ENCODE results near the gene FAM131A.

FAM131A gene

DNA sequence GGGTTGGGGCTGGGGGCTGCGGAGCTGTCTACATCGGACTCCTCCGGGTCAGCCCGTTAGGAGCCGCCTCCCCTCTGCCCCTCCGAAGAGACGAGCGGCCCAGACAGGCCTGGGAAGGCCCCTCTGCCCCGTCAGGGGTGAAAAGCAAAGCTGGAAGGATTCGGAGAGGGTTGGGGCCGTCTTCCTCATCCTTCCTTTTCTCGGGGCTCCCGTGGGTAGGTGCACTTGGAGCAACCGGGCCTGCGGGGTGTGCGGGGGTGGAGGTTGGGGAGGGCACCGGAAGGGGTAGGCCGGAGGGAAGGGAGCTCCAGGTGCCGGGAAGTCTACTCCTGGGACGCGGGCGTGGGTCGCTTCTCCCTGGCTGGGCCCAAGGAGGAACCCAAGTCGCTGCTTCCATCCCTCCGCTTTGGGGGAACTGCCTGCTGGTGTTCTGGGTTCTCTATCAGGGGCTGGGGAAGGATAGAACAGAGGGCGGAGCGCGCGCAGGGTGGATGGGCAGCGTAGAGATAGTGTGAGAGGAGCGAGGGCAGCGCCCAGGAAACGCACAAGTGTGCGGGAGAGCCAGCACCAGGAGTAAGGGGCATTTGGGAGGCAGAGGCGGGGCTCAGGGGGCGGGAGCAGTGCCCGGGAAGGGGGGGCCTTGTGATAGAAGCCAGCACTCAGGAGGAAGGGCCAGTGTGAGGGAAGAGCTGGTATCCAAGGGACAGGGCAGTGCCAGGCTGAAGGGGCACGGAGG lies 24.7 kb downstream of the FAM131A start:
- ChIA-PET CTCF (interaction anchor here (1.1 to 1.4 kb wide), 2 partner anchors 9 to 17 kb away, joined by 3 read pairs; no protein-coding TSS in a partner anchor), POLR2A (interaction anchor here (0.8 to 2.7 kb wide), 6 partner anchors 10 to 184 kb away, joined by 3 to 14 read pairs (median 6); partner anchors contain the start of genes CHRD and FAM131A)
- DNase-seq (ENCODE audit: extremely low spot score): peak; percentile 34
- TF ChIP-seq SP1 (IDR thresholded peaks at IDR 0.05) (no peak), FOXA1 (IDR thresholded peaks at IDR 0.05) (no peak), SUZ12 (IDR thresholded peaks at IDR 0.05) (no peak), ELF4 (IDR thresholded peaks at IDR 0.05) (no peak), BHLHE40 (IDR thresholded peaks at IDR 0.05; ENCODE audit: borderline replicate concordance) (no peak), ARNT (IDR thresholded peaks at IDR 0.05) (no peak), ZNF384 (IDR thresholded peaks at IDR 0.05) (no peak), FOXM1 (IDR thresholded peaks at IDR 0.05; ENCODE audit: borderline replicate concordance) (no peak), NFRKB (IDR thresholded peaks at IDR 0.05) (no peak), HDGF (IDR thresholded peaks at IDR 0.05; ENCODE audit: borderline replicate concordance) (no peak), CTBP1 (IDR thresholded peaks at IDR 0.05; ENCODE audit: borderline replicate concordance) (no peak), TARDBP (IDR thresholded peaks at IDR 0.05) (no peak), LEF1 (IDR thresholded peaks at IDR 0.05; ENCODE audit: borderline replicate concordance) (no peak), L3MBTL2 (conservative IDR thresholded peaks at IDR 0.05) (no peak), FOXK2 (IDR thresholded peaks at IDR 0.05) (no peak)
- TF ChIP-seq, protein P1, sequence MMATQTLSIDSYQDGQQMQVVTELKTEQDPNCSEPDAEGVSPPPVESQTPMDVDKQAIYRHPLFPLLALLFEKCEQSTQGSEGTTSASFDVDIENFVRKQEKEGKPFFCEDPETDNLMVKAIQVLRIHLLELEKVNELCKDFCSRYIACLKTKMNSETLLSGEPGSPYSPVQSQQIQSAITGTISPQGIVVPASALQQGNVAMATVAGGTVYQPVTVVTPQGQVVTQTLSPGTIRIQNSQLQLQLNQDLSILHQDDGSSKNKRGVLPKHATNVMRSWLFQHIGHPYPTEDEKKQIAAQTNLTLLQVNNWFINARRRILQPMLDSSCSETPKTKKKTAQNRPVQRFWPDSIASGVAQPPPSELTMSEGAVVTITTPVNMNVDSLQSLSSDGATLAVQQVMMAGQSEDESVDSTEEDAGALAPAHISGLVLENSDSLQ (IDR thresholded peaks at IDR 0.05): no peak

DNA sequence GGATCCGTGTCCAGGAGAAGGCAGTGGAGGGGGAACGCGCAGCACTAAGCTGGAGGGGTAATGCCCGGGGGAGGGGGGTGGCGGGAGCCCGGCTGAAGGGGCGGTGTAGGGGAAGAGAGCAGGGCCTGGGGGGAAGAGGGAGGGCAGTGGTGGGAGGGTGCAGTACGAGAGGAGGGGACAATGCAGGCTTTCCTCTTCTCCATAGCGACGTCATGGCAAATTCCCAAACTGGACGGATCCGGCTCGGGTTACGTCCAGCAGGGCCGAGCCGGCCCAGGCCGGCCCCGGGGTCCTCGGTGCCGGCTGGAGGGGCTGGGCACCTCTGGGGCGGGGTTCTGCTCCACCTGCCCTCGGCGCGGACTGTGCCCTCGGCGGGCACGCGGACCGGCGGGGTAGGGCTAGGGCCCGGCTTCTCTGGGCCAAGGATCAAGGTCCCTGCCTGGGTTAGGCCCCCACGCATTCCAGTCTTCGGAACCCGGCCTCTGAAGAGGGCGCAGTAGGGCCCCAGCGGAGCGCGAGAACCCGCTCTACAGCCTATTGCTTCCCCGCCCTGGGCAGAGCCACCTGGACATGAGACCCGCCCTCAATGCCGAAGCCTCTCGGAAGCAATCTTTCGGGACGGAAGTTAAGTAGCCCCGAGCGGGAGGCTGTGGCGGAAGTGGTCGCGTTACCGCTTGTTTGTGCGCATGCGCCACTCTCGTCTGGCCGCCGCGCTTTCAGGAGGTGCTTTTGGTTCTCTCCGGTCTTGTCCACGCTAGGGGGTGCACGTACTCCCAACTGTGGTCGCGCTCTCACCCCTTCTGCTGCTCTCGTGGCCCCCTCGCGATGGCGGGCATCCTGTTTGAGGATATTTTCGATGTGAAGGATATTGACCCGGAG lies 25.5 kb downstream of the FAM131A start:
- CTCF ChIA-PET: interaction anchor here (1.4 kb wide), 1 partner anchor 9 kb away, joined by 3 read pairs; no protein-coding TSS in a partner anchor

DNA sequence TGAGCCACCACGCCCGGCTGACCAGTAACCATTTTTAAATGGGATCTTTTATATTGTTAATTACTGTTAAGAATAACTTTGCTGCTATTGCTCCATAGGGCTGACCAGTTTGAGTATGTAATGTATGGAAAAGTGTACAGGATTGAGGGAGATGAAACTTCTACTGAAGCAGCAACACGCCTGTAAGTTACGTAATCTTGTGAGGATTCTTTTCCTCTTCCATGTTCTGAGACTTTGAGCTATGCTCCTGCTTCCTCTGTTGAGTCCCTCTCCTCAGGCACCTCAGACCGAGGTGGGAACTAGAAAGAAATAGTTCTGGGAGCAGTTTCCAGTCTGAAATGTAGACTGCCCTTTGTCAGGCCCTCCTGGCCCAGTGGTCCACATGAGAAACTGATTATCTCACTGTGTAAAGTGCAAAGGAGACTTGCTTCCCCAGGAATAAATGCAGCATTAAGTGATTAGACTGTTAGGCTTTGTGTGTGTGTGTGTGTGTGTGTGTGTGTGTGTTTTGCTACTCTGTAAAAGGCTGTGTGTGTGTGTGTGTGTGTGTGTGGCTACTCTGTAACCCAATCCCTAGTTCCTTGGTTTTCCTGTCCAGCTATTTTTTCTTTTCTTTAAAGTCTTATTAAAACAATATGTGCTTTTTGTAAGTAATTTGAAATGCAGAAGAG lies 29.4 kb downstream of the FAM131A start:
- POLR2A ChIA-PET: interaction anchor here (1.6 kb wide), 1 partner anchor 9 kb away, joined by 4 read pairs; no protein-coding TSS in a partner anchor
- no peak for DNase-seq (ENCODE audit: extremely low spot score)
- CTCF ChIA-PET: no interaction called here
- no peak for TF ChIP-seq SP1 (IDR thresholded peaks at IDR 0.05)
- TF ChIP-seq LEF1 (IDR thresholded peaks at IDR 0.05; ENCODE audit: borderline replicate concordance): no peak
- TF ChIP-seq TARDBP (IDR thresholded peaks at IDR 0.05): no peak
- TF ChIP-seq FOXA1 (IDR thresholded peaks at IDR 0.05): no peak
- no peak for TF ChIP-seq NFRKB (IDR thresholded peaks at IDR 0.05)

More for the DNA sequence above, 25.5 kb downstream of the FAM131A start:
- DNase-seq (ENCODE audit: extremely low spot score): peak; percentile 89
- POLR2A ChIA-PET: interaction anchor here (0.8 to 2.7 kb wide), 6 partner anchors 9 to 26 kb away, joined by 3 to 14 read pairs (median 6); partner anchors contain the start of genes CHRD and FAM131A
- 0 out of 2 replicates have a peak, but pooled peaks have one; percentile 21 for TF ChIP-seq HDGF (IDR thresholded peaks at IDR 0.05; ENCODE audit: borderline replicate concordance)
- TF ChIP-seq TARDBP (IDR thresholded peaks at IDR 0.05): no peak
- TF ChIP-seq L3MBTL2 (conservative IDR thresholded peaks at IDR 0.05): peak; percentile 55

DNA sequence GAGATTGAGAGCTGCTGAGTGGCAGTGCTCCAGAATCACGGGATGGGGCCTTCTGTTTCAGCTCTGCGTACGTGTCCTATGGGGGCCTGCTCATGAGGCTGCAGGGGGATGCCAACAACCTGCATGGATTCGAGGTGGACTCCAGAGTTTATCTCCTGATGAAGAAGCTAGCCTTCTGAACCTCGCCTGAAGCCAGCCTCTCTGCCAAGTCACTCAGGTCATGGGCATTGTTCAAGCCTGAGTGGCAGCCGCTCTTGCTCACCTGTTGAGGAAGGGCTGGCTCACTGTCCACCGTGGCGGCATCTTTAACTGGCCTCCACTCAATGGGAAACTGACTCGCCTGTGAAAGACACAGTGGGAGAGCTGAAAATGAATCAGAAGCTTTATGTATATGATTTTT lies 30.7 kb downstream of the FAM131A start:
- DNase-seq (ENCODE audit: extremely low spot score): no peak
- CTCF ChIA-PET: no interaction called here
- TF ChIP-seq ELF4 (IDR thresholded peaks at IDR 0.05): no peak
- TF ChIP-seq CTBP1 (IDR thresholded peaks at IDR 0.05; ENCODE audit: borderline replicate concordance): no peak
- TF ChIP-seq NFRKB (IDR thresholded peaks at IDR 0.05): no peak
- TF ChIP-seq FOXK2 (IDR thresholded peaks at IDR 0.05): no peak
- no peak for TF ChIP-seq LEF1 (IDR thresholded peaks at IDR 0.05; ENCODE audit: borderline replicate concordance)
- no peak for TF ChIP-seq TARDBP (IDR thresholded peaks at IDR 0.05)
- TF ChIP-seq FOXM1 (IDR thresholded peaks at IDR 0.05; ENCODE audit: borderline replicate concordance): no peak
- no peak for TF ChIP-seq SUZ12 (IDR thresholded peaks at IDR 0.05)
- TF ChIP-seq FOXA1 (IDR thresholded peaks at IDR 0.05): no peak
- TF ChIP-seq ARNT (IDR thresholded peaks at IDR 0.05): no peak
- no peak for TF ChIP-seq SP1 (IDR thresholded peaks at IDR 0.05)
- TF ChIP-seq ZNF384 (IDR thresholded peaks at IDR 0.05): no peak
- no peak for TF ChIP-seq HDGF (IDR thresholded peaks at IDR 0.05; ENCODE audit: borderline replicate concordance)
- TF ChIP-seq BHLHE40 (IDR thresholded peaks at IDR 0.05; ENCODE audit: borderline replicate concordance): no peak
- TF ChIP-seq, protein P1 (IDR thresholded peaks at IDR 0.05): no peak

DNA sequence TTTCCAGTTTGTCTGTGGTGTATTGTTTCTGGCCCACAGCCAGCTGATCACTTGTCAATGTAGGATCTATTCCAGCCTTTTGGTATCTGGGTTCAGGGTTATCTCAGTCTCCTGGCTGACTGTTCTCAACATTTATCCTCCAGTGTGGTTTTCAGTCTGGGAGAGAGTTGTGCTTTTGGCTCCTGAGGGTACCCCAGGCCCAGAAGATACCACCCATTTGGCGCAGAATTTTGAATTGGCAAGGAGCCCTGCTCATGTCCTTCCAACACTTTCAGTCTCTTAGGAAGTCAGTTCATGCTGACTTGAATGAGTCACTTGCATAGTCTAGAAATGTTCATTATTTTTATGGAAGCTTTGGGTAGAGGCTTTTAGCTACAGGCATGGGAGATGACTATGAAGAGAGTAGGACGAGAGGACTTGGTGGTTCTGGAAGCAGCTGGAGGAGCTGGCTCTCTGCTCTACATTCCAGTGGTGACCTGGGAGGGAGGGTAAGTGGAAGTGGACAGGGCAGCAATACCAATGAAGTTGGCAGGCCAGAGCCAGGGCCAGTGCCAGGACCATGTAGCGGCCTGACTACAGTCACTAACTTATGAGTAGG lies 31.3 kb downstream of the FAM131A start:
- DNase-seq (ENCODE audit: extremely low spot score): no peak
- ChIA-PET POLR2A (no interaction called here), CTCF (no interaction called here)
- TF ChIP-seq FOXM1 (IDR thresholded peaks at IDR 0.05; ENCODE audit: borderline replicate concordance) (no peak), NFRKB (IDR thresholded peaks at IDR 0.05) (no peak), CTBP1 (IDR thresholded peaks at IDR 0.05; ENCODE audit: borderline replicate concordance) (no peak), FOXA1 (IDR thresholded peaks at IDR 0.05) (no peak), HDGF (IDR thresholded peaks at IDR 0.05; ENCODE audit: borderline replicate concordance) (no peak), ELF4 (IDR thresholded peaks at IDR 0.05) (no peak), FOXK2 (IDR thresholded peaks at IDR 0.05) (no peak), SP1 (IDR thresholded peaks at IDR 0.05) (no peak), SUZ12 (IDR thresholded peaks at IDR 0.05) (no peak), BHLHE40 (IDR thresholded peaks at IDR 0.05; ENCODE audit: borderline replicate concordance) (no peak), TARDBP (IDR thresholded peaks at IDR 0.05) (no peak), ARNT (IDR thresholded peaks at IDR 0.05) (no peak), LEF1 (IDR thresholded peaks at IDR 0.05; ENCODE audit: borderline replicate concordance) (no peak), ZNF384 (IDR thresholded peaks at IDR 0.05) (no peak), L3MBTL2 (conservative IDR thresholded peaks at IDR 0.05) (no peak)
- TF ChIP-seq, protein P1 (IDR thresholded peaks at IDR 0.05): no peak

More for the DNA sequence above, 30.7 kb downstream of the FAM131A start:
- POLR2A ChIA-PET: no interaction called here
